Jurkat, Clone E6-1 (cell line): ENCODE data around the gene CPN2.

Experiments used
- DNase-seq: peaks from one replicate; pipeline ENCODE4 v3.0.0-alpha.2; 2011; ENCODE audit warnings: low read depth, low spot score
- H3K4me3 ChIP-seq: 2 replicates; pipeline ENCODE4 v1.5.1; 2011; ENCODE audit warnings: mild to moderate bottlenecking, low read length, control low read depth, moderate library complexity

Gene CPN2

DNA sequence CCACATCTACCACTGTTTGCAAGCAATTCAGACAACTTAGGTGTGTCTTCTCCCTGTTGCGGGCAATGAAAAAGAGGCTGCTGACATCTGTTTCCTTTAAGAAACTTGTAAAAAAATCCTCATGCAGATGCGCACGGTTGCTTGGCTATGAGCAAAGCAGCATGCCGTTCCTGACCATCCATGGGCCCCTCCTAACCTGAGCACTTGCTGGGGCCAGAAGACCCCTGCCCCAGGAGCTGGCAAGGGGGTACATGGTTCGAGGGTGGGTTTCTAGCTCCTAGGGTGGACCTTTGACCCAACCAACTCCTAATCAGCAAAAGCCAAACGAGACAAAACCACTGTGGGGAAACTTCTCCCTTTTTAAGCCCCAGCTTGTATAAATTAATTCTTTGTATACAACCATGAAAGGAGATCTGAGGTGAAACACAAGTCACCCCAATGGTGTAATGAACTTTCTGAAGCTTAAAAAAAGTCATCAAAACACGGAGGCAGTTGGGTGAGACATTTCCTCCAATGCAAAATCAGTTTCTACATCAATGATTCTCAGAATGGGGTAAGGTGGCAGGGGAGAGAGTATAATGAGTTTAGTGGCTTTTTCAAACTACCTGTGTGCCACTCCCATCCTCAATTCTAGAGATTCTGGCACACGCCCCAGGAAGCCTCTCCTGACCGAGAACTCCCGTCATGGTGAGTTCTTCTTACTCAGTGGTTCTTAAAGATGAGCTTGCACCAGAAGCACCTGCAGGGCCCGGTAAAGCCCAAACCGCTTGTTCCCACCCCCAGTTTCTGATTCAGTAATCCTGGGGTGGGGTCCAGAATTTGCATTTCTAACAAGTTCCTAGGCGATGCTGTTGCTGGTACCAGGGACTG lies 44.1 kb downstream of the CPN2 start:
- peak overlapping the region; percentile 17 for H3K4me3 ChIP-seq
- DNase-seq = peak; percentile 68

DNA sequence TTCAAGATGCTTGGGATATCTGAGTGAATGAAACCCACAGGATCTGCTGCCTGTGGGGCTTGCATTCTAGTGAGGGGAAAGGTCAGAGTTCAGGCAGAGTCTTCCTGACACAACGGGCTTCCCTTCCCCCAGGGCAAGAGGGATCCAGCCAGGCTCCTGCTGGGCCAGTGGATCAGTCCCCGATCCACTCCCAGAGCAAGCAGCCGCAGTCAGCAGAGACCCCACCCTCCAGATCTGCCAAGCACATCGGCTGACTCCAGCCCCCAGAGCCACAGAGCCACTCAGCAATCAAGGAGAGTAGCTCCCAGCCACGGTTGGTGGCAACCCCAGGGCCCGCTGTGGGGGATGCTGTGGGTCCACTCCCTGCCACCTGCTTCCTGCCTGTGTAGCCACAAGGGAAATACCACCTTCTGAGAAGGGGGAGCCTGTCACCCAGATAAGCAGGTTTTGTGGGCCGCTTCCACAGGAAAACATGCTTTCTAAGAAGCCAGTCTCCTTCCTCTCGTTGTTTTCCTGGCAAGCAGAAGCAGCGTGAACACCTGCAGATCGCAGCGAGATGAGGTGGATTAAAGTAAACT lies 44.9 kb downstream of the CPN2 start:
- peak overlapping the region; percentile 4; the same call in 1 of the 2 replicates for H3K4me3 ChIP-seq
- DNase-seq = peak; percentile 100

DNA sequence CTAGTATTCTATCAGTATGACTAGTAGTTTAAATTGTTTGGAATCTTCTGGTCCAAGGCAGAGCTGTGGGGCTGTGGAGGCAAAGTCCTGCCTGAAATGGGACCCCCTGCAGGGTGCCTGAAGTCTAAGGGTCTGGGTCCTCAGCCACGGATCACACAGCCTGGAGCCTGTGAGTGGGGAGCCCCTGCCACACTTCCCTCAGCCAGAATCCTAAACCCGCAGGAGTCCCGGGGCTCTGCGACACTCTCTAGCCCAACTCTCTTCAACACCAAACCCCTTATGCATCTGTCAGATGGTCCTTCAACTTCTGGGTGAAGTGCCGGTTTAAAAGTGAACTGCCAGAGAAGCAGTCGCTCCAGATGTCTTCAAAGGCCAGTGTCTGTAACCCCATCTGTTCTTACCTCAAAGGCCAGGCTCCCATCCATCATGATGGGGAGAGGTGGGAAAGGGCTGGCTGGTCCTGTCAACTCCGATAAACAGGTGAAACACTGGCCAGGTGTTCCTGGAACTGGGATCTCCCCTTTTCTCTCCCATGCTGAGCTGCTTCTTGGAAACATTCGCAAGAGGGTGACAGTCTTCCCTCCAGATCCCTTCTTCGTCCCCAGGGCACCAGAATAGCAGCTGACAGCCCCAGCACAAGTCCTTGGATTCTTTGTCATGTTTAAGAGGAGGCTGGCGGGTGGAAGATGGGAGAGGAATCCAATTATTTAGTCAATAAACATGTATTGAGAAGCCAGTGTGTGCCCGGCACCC lies 45.6 kb downstream of the CPN2 start:
- peak overlapping the region; percentile 4; the same call in 1 of the 2 replicates for H3K4me3 ChIP-seq
- DNase-seq = peak; percentile 94

DNA sequence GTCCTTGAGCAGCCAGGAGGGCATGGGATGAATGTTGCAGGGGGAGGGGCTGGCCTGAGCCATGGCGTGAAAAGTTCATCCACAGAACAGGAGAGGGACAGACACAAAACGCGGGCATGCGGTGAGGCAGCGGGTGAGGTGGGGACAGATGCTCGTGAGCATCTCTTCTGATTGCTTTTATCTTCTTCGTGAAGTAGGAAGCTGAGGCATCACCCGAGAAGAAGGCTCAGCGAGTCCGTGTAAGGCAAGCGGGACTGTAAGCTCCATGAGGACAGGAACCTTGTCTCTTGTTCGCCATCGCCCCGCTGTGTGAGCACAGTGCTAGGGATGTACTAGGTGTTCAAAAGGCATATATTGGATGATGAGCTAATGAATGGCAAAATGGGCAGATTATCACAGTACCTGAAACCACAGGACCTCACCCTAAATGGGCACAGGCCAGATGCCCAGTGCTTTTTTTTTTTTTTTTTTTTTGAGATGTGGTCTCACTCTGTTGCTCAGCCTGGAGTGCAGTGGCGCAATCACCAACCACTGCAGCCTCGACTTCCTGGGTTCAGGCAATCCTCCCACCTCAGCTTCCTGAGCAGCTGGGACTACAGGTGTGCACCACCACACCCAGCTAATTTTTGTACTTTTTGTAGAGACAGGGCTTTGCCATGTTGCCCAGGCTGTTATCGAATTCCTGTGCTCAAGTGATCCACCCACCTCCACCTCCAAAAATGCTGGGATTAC lies 46.8 kb downstream of the CPN2 start:
- H3K4me3 ChIP-seq = no peak overlapping the region
- DNase-seq = peak; percentile 63

DNA sequence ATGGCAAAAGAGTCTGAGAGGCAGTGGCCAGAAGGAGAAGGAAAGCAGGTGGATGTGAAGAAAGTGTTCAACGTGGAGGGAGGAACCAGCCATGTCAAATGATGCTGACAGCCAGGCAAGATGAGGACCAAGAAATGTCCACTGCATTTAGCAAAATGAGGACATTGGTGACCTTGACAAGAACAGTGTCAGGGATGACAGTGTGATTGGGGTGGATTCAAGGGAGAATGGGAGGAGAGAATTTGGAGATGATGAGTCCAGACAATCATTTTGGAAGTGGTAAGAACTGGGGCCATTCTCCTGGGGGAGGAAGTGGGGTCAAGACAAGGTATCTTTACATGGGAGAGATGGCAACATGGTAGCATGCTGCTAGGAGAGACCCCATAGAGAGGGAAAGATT lies 47.4 kb downstream of the CPN2 start:
- no peak for DNase-seq
- no peak overlapping the region for H3K4me3 ChIP-seq

DNA sequence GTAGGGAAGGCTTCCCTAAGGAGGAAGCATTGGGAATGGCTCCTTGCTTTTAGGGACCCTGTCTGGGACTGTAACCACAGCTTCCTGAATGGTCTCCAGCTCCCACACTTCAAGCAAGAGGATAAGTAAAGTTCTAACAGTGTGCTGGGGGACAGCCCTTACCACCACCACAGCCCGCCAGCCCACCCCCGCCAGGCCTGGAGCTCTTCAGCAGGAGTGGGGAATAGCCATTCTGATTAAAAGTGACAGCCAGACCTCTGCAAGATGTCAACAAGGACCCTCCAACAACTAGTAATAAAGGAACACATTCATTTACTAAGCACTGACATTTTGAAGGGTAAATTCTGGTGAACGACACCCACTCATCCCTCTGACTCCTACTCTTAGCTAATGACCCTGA lies 49.4 kb downstream of the CPN2 start:
- no peak for DNase-seq
- no peak overlapping the region for H3K4me3 ChIP-seq

DNA sequence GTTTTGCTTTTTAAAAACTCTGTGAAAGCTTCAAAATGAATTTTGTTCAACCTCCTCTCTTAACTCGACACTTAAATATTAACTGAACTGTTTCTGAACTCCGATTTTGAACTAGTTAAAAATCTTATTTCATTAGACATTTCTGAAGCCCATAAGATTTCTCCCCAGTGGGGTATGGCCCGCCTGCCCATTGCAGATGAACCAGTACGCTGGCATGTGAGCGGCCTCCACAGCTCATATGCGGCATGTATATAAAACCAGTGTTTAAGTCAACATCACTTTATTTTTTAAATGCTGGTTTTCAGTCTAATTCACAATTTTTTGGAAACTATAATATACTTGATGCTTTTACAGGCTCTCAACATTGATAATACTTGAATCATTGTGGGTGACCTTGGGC lies 50.2 kb downstream of the CPN2 start:
- no peak overlapping the region for H3K4me3 ChIP-seq
- DNase-seq = no peak

DNA sequence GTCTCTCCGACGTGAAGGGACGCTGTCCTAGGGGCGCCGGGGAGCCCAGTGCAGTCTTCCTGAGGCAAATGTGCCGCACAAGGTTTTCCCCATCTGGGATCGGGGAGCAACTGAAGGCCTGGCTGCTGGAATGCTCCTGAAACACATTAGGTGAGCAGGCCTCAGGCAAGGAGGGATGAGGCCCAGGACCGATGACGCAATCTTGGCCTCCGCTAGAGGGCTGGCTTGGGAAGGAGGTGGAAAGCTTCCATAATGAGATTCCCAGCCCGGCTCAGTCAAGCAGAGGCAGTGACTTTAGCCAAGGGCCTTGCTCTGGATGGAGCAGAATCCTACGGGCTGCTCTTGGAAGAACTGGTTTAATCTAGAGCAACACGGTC lies 50.8 kb downstream of the CPN2 start:
- DNase-seq = no peak
- H3K4me3 ChIP-seq = no peak overlapping the region

DNA sequence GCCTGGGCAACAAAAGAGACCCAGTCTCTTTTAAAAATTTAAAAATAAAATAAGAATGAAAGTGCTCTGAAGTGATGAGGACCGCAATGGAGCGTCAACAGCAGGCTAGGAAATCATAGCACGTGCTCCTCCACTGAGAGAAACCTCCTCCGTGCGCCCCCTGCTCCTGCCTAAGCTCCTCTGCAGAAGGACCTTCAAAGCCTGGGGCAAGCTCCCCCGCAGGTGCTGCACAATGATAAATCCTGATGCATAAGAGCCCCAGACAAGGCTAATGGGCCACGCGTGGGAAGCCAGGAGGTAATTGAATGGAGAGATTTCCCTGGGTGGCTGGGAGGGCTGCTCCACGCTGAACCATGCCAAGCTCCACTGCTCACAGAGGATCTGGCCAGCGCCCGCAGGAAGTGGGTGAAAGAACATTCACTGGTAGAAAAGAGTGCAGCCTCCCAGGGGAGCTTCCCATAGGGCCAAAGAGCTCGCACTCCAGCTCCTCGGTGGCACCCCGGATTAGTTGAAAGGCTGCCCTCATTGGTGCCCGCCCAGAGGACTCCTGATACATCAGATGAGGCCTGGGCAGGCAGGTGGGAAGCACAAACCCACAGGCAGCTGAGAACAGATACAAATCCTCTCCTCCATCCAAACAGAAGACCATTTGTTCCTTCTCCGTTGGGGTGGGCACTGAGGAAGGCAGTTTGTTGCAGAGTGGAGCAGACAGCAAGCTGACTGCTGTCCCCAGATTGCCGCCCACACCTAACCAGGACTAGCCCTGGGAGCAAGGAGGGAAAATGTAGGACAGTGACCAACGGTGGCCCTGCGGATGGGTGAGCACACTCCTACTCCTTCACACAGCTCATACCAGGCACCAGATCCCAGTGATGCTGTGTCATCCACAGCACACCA lies 52.5 kb downstream of the CPN2 start:
- DNase-seq = no peak
- no peak overlapping the region for H3K4me3 ChIP-seq

DNA sequence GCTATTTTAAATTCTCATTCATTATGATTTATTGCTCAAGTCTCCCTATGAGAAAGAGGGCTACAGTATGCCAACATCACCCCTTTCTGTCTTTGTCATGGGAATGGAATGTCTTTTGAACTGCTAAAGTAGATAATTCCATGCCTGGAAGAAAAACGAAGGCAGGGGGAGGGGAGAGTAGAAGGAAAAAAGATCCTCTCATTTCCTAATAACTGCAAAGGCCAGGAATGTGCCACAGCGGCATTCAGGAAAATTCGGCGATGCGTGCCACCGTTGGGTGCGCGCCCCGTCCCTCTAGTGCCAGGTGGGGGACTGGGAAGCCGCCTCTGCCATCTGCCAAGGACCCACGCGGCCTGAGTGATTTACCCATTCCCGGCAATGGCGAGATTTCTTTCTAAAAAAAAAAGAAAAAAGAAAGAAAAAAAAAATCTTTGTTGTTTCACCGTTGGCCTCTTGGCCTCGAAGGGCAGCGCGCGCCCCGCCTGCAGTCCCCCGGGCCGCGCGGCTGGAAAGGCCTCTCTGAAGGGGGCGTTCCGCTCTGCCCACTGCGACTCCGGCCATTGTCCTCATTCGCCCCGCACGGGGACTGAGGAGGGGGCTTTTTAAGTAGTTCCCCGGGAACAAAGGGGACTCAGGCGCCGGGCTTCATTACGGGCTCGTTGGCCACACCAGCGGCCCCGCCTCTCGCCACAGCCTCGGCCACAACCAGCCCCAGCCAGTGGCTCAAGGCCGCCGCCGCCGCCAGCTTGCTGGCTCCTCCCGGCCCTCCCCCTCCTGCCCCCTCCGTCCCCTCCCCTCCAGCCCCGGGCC lies 54.5 kb downstream of the CPN2 start:
- no peak for DNase-seq

DNA sequence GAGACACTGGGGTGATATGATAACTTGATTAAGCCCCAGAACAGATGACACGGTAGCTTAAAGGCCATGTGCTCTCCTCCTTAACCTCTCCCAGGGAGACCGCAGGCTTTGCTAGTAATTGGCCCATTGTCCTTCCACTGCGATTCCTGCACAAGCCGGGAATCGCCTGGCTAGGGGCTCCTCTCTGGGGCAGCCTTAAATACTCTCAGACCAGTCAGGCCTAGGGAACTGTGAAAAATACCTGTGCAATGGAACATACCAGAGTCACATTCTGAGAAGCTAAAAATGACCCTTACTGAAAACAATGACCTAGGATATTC lies 56.3 kb downstream of the CPN2 start:
- no peak for DNase-seq
- H3K4me3 ChIP-seq = no peak overlapping the region

More for the DNA sequence above, 54.5 kb downstream of the CPN2 start:
- no peak overlapping the region for H3K4me3 ChIP-seq

DNA sequence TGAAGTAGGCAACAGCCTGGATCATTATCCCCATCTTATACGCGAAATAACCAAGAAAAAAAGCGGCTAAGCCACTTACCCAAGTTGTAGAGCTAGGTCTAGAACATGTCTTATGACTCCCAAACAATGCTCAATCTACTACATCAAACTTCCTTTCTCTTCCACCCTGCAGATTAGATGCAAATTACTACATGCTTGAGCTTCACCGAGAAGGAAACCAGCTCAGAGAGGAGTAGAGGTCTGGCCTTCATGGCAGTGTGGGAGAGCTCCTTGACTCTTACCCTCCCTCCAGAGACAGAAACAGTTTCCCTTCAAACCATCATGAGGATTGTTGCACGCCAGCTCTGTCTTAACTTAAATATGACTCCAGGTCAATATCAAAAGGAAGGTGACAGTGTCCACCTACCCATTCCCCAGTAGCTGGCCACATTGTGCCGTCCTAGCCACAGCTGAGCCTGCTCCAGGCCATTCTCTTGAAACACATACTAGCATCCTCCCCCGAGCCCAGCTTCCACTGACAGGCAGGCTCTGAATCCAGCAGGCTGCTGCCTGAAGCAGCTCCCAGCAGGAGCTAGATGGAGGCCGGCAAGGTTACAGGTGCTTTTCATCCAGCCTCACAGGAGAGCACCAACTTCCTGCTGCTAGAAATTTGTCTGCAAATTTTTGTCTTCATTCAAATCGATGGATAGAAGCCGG lies 56.8 kb downstream of the CPN2 start:
- DNase-seq = no peak
- H3K4me3 ChIP-seq = no peak overlapping the region

DNA sequence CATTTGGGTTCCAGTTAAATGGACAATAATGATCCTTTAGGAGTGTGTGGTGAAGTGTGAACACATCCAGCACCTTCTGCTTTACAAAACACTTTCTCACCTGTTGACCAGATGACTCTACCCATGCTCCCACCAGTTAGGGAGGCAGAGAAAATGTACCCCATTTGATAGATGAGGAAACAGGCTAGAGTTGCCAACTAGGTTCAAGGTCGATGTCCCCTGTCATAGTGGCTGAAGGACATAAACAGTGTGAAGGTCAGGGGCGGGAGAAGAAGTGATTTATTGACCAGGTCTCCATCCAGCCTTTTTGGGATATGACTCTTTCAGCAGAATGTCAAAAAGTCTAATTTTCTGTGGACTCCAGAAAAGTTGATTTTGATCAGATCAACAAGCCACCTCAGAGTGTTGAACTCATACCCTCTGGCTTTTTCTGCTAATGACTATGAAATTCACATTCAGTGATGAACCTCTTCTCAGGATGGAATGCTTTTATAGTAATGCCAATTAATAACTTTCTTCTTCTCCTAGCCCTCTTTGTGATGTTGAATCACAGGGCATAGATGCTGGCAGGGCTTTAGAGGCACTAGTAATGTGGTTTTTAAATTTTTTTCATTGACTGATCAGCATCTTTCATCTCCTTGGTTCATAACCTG lies 57.5 kb downstream of the CPN2 start:
- no peak overlapping the region for H3K4me3 ChIP-seq
- DNase-seq = no peak

DNA sequence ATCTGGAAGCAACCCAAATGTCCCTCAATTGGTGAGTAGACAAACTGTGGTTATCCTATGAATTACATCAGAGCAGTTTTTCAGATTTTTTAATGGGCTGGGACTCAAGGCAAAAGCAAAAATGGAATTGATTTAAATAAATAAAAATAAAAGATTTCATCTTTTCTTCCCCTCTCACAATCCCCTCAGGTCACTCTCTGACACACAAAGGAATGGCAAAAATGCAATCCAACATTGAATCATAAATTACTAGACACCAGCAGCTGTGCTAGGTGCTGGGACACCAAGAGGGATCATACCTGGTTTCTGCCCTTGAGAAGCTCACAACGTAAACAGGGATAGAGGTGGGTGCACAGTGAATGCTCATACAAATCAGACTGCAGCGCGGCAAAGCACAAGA lies 58.8 kb downstream of the CPN2 start:
- DNase-seq = no peak
- no peak overlapping the region for H3K4me3 ChIP-seq
